GM19099 (cell line): Measurements from ENCODE around the gene UTS2R.

Experiments used
- POLR2A ChIP-seq: IDR thresholded peaks from 3 replicates; pipeline ENCODE4 v1.6.1; 2011; ENCODE audit warnings: low read depth; ENCODE audit not compliant: insufficient read length; ENCODE audit errors: extremely low read depth

The UTS2R gene

GRCh38 chr17:82371333-82372248, at the start of gene UTS2R:
Gene UTS2R (plus strand): TSS chr17:82371765. CDS start chr17:82374325, 2,560 bp downstream.
- no peak for TF ChIP-seq POLR2A

DNA sequence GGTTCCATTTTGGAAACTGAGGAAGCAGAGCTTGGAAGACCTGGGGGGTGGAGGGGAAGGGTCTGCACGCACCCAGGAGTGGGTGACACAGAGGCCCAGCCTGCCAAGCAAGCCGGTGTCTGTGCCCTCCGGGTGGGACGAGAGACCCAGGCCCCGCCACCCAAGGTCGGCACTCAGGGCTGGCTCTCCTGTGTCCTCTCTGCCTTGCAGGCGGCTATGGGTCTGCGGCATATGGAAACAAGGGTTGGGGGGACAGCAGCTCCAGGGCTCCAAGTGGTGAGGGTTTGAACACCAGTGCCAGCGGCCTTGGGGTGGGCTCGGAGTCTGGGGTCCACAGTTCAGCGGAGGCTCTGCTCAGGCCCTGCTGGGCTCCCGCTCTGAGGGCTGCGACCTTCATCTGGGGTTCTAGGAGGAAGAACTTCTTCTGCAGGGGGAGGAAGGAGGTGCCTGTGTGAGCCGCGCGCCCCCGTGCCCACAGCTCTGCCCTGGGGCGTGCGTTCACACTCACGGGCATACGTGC, 49.6 kb upstream of the UTS2R start:
- no peak for TF ChIP-seq POLR2A

- no peak for TF ChIP-seq POLR2A
Observed at GRCh38 chr17:82322526-82323453, 48.8 kb upstream of the UTS2R start.

- TF ChIP-seq POLR2A, result no peak
Observed at GRCh38 chr17:82323514-82324234, 47.9 kb upstream of the UTS2R start.

- no peak for TF ChIP-seq POLR2A
Observed at GRCh38 chr17:82324566-82325285, 46.8 kb upstream of the UTS2R start.

- no peak for TF ChIP-seq POLR2A
Observed at GRCh38 chr17:82325286-82326180, 46.0 kb upstream of the UTS2R start.

GRCh38 chr17:82327289-82327688, 44.3 kb upstream of the UTS2R start:
- TF ChIP-seq POLR2A, result no peak

DNA sequence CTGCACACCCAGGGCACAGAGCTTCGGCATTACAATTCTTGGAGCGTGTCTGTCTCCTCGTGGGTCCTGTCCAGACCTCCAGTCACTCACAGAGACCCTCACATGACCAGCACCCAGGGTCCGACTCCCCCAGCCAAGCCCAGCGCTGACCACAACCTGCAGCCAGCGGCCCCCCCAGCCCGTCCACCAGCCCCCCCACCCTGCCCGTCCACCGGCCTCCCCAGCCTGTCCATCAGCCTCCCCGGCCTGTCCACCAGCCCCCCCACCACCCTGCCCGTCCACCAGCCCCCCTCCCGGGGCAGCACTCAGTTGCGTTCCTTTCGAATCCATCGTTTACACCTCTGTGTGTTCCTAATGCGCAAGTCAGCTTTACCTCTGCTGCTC, 43.8 kb upstream of the UTS2R start:
- TF ChIP-seq POLR2A, result no peak

DNA sequence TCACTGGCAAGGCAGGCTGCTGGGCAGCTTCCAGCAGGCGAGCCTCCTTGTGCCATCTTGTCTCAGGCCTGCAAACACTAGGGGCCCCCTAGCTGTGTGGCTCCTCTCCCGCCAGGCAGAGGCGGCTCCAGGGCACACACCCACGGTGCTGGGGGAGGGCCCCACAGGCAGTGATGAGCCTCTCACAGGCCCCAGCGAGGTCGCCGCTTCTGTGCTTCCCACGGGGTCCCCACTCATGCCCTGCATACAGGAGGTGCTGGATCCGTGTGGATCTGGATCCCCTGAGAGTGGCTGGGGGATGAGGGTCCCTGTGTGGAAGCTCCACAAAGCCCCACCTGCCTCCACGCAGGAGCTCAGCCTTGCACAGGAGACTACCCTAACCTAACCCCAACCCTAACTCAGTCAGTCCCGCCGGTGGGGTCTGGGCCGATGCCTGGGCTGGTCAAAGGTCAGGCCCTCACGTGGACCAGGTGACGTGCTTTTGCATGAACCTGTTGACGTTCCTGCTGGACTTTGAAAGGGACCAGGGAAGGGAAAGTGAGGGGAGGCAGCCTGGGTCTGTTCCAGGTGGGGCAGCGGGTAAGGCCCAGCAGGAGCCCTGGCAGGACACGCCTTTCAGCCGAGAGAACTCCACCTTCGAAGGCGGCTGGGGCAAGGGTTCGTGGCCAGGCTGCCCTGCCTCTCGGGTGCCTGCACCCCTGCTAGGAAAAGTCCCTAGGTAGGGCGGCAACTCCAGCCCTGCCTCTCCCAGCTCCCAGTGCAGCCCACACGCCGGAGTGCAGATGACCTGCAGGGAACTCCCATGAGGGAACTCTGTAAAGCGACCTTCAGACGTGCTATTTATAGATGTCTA, 43.2 kb upstream of the UTS2R start:
- TF ChIP-seq POLR2A, result no peak

DNA sequence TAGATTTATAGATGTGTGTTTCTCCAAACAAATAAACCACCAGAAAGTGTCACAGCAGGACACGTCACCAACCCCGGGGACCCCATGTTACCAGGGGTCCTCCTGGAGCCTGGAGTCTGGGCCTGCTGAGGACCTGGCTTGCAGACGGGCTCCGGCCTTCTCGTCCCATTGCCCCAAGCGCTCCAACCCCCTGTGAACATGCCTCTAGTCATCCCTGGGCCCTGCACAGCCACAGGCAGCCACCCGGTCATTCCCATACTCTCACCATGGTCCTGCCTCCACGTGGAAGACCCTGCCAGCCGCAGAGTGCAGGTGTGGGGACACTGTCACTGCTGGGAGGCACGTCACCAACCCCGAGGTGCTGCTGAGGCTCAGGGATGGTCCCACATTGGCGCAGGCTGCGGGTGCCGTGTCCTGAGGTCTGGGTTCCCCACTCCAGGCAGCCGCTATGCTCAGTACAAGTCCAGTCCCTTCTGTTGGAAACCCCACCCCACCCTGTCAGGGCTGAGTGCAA, 42.5 kb upstream of the UTS2R start:
- no peak for TF ChIP-seq POLR2A

DNA sequence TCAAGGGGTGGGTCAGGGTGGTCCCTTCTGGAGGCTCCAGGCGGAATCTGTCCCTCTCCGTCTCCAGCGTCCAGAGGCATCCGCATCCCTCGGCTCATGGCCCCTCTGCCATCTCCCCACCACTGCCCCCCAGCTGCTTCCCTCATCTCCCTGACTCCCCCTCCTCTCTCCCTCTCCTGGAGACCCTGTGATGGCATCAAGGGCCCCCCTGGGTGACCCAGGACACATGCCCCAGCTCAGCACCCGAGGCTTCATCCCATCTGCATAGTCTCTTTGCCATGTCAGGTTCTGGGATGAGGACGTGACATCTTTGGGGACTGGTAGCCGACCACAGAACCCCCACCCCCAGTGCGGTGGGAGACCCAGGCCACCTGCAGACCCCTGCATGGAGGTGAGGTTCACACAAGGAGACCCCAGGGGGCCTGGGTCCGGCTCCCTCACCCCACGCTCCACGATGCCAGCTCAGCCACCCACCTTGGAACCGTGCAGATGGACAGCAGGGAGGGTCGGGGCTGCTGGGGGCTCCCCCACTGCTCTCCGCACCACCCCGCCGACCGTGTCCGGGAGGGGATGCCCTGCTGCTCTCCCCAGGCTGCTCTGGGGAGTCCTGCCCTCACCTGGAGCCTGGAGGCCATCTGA, 41.8 kb upstream of the UTS2R start:
- TF ChIP-seq POLR2A, result no peak
